ENCODE measurements around the gene YDJC.
"Not testable (repeated sequence)": the region's sequence is repeated elsewhere in the genome, so short reads cannot be mapped to it uniquely, and the experiment has no call there.

The YDJC gene

DNA sequence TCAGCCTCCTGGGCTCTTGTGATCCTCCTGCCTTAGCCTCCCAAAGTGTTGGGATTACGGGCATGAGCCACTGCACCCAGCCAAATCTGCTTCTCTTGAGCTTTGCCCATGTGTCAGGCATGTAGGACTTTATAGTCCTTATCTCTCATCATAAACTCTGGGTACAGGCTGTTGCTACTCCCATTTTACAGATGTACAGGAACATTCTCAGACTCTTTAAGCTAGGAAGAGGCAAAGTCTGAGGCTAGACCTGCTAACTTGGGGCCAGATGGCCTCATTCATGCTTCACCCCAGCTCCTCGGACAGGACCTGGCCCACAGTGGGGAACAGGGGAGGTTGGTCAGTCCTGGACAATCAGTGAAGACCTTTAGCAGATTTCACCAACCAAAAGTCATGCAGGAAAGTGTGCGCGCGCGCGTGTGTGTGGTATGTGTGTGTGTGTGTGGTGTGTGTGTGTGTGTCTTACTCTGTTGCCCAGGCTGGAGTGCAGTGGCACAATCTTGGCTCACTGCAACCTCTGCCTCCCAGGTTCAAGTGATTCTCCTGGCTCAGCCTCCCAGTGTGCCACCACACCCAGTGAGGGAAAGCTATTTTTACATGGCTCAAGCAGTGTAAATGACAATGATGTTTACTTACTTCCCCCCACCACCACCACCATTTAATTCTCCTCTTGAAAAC is 23.8 kb downstream of the YDJC start:
- DNase-seq (ENCODE audit: low read depth) = no peak

DNA sequence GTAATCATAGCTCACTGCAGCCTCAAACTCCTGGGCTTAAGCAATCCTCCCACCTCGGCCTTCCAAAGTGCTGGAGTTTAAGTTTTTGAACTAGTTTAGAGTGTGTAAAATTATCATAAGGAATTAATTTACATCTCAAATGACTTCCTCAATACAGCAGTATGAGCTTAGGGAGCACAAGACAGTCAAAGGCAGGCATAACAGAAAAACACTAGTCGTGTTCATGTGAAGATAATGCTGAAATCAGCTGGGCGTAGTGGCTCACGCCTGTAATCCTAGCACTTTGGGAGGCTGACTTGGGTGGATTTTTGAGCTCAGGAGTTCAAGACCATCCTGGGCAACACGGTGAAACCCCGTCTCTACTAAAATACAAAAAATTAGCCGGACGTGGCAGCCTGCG is 25.8 kb downstream of the YDJC start:
- DNase-seq (ENCODE audit: low read depth) = no peak

DNA sequence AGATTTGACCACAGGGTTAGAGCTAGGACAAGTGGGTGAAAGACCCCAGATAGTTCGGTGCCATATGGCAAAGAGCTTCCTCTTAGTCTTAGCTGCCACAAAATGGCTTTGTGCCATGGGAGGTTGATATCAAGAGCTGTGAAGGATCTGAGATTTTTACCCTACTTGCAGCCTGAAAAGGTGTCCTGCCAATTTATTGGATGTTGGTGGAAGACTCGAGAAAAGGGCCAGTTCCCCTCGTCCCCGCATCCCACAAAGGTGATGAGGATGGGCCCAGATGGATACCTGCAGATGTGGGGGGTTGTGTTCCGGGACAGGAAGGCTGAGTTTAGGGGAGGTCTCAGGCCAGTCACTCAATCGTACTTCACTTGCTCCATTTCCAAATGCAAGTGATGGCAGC is 27.2 kb downstream of the YDJC start:
- DNase-seq (ENCODE audit: low read depth) = no peak

DNA sequence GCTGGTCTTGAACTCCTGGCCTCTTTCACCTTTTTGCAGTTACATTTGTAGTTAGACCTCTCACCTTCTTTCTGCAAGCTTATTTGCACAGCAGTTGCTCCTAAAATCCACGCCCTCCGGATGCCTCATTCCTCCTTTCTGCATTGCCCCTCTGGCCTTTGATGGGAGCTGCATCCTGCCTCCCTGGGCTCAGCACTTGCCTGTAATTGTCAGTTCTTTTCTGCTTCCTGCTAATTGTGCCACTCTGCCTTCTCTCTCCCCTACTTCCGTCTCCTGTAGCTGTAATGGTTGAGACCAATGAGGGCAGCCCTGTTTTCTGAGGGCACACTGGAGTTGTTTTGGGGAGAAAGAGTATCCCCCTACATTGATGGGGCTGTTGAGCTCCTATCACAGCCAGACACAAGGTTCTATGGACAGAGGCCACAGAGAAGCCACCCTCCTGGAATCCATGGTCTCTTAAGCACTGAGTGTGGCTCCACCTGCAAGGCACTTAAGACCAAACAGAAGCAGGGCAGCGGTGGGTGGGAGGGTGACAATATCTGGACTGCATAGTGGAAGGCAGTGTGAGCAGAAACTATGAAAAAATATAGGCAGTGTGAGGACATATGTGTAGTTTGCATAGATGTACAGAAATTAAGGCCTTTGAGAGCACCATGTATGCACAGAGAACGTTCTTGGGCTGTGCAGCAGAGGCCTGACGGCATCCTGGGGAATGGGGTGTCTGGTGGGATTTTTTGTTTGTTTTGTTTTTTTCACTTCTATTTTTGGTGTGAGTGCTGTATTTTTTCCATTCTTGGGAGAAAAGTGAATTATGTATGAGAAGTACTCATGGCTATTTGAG is 30.5 kb downstream of the YDJC start:
- DNase-seq (ENCODE audit: low read depth) = no peak

DNA sequence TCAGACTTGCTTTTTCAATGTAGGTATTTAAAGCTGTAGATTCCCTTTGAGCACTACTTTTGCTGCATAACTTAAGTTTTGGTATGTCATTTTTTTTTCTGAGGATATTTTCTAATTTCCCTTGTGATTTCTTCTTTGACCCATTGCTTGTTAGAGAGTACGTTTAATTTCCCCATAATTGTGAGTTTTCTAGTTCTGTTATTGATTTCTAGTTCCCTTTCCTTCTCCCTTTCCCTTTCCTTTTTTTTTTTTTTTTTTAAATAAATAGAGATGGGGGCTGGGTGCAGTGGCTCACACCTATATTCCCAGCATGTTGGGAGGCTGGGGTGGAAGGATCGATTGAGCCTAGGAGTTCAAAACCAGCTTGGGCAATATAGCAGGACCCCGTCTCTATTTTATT is 31.5 kb downstream of the YDJC start:
- DNase-seq (ENCODE audit: low read depth) = no peak

DNA sequence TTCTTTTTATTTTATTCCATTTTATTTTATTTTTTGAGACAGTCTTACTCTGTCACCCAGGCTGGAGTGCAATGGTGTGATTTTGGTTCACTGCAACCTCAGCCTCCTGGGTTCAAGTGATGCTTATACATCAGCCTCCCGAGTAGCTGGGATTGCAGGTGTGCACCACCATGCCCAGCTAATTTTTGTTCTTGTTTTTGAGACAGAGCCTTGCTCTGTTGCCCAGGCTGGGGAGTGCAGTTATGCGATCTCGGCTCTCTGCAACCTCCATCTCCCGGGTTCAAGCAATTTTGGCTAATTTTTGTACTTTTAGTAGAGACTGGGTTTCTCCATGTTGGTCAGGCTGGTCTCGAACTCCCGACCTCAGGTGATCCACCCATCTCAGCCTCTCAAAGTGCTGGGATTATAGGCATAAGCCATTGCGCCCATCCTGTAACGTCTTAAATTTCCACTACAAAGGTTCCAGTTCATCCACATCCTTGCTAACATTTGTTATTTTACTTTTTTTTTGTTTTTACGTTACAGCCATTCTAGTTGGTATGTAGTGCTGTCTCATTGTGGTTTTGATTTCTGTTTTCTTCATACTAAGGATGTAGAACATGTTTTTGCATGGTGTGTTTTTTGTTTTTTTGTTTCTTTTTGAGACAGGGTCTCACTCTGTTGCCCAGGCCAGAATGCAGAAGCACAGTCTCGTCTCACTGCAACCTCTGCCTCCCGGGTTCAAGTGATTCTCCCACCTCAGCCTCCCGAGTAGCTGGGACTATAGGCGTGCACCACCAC is 33.3 kb downstream of the YDJC start:
- DNase-seq (ENCODE audit: low read depth) = not testable (repeated sequence)

DNA sequence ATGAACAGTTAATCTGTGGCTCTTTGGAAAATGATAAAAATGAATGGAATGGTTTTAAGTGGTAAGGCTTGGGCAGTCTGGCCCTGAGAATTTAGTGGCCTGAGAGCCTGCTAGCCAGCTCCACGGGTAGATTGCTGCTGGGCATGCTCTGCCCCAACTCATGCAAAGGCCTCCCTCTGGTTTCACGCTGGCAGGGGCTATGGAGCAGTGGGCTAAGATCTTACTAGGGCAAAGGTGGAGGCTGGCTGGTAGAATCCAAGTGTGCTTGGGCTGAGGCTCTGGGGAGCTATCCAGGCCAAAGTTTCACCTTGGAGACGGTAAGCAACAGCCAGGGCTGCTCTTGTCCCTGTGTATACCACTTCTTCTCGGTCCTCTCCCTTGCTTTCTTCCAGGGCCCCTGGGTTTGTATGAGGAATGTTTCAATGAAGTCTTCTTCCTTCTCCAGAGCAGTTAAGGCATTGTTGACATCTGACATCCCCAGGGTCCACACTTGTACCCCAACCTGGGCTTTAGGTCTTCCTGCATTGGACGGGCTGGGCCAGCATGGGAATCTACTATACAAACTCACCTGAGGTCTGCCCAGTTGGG is 34.9 kb downstream of the YDJC start:
- no peak for DNase-seq (ENCODE audit: low read depth)

DNA sequence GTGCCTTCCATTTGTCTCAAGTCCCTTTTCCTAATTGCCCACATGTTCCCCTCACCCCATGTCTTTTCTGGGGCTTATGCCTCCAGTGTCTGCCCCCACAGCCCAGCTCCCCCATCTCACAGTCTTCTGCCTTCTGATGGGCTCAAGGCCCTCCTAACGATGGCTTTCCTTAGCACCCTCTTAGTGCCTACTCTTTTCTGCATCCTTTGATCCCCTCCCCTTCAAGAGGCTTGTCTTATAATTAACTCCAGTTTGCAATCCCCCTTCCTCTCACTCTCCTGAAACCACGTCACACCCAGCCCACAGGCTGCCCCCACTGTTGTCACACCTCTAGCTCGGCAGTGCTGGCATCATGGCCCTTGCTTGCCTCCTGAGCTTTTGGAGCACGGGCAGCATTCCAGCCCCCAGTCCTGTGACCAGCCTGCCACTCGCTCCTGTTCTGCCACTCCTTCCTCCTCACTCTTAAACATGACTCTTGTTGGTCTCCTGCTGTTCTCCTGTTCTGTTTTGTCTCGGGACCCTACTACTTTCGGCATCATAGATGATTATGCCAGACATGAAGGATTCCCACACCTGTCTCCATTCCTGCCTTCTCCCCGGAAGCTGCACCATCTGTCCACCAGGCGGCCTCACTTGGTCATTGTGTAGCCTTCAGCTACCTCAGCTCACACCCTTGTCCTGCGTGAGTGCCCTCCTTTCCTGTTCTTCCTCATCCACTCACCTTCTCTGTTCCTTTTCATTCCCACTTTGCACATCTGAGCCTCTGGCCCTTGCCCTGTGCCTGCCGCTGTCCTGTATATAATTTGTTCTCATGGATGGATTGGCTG is 36.2 kb downstream of the YDJC start:
- no peak for DNase-seq (ENCODE audit: low read depth)

DNA sequence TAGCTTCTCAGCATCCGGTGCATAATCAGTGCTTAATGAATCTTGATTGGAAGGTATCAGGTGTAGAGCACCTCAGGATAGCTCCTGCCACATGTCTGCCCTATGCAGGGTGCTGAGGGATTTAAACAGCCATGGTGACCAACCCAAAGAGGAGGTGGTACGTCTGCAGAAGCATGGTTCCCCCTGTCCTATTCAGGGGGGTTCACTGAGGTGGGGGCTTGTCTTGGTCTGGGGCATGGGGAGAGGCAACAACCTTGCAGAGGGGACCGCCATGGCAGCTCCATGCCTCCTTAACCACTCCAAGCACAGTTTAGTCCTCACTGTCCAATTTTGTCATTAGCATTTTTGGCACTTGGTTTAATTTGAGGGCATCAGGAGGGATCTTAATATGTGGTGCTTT is 37.4 kb downstream of the YDJC start:
- DNase-seq (ENCODE audit: low read depth) = no peak

DNA sequence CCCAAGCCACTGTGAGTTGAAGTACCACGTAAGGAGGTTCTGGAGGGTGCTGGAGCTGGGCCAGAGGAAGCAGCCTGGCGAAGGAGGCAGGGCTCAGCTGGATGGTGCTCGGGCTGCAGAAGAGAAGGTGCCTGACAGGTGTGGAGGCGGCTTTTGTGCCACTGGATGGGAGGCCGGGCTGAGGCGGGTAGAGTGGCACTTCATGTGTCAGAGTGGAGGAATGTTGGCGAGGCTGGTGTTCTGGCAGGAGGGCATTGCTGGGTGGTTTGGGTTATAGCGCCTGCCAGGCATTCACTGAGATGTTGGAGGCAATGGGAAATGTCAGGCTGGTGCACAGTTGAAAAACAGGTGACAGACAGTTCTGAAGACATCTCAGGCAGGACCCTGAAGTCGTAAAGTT is 38.1 kb downstream of the YDJC start:
- DNase-seq (ENCODE audit: low read depth) = no peak

DNA sequence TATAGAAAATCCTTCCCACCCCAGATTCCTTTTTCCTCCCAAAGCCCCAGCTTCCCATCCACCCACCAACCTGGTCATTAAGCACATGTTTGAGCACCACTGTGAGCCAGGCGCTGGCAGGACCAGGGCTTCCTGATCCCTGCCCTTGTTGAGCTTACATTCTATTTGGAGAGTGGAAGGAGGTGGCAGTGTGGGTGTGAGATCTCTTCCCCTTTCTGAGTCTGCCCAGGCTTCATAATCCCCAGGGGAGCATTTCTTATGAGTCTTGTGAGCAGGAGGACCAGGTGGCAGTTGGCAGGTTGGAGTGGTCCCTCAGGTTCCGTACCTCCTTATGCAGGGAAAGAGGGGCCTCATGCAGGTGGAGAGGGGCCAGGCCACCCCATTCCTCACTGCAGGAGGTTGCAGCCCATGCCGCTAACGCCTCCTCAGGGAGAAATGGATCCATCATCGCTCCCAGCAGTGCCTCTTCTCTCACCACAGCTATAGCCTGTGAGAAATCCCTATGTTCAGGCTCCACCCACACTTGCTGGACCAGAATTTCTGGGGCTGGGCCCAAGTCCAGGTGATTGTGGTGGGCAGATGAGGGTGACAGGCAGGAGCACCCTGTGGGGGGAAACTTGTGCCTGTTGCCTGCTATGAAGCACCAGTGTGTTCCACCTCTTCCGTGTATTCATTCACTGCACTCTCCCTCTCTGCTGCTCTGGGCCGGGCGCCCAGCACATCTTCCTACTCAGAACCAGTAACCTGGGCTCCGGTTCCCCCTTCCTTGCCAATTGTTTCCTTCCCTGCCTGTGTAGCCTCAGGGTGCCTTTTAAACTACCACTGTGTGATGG is 38.8 kb downstream of the YDJC start:
- no peak for DNase-seq (ENCODE audit: low read depth)

DNA sequence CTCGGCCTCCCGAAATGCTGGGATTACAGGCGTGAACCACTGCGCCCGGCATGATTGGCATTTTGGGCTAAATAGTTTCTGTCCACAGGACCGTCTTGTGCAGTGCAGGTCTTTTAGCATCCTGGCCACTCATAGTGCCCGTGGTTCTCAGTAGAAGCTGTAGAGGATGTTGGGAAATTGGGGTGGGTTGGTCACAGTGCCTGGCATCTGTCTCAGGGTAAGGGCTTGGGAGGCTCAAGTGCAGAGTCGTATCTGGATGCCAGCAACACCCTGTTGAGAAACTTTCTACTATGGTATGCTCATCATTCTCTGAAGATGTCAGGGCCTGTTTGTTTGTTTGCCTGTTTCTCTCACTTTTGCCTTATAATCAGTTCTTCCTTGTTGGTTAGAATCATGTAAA is 40.4 kb downstream of the YDJC start:
- no peak for DNase-seq (ENCODE audit: low read depth)

DNA sequence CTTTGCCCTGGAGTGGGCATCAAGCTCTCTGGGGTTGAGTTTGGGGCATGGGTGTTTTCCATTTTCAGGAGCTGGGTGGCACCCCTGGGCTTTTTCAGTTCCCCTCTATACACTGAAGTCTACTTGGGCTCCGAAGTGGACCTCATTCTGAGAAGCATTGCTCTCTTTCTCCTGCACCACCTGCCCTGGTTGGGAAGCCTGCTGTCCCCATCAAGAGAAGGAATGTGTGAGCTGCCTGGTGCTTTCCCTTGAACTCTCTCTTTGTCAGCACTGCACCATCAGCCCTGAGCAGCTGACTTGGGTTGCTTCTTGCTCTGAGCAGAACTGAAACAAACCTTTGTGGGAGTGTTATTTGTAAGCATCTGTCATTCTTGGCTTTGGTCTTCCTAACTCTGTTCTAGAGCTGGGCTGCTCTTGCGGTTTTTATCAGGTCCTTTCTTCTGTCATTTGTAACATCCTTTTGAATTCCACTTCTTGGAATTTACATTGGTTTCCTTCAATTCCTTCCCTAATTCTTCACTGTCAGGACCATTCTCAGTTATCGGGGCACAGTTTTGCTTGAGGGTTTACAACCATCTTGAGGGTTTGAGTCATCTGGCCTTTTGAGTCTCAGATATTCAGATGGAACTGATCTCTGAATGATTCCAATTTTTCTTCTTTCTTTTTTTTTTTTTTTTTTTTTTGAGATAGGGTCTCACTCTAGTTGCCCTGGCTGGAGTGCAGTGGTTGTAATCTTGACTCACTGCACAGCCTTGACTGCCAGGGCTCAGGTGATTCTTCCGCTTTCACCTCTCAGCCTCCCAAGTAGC is 41.8 kb downstream of the YDJC start:
- DNase-seq (ENCODE audit: low read depth) = no peak

DNA sequence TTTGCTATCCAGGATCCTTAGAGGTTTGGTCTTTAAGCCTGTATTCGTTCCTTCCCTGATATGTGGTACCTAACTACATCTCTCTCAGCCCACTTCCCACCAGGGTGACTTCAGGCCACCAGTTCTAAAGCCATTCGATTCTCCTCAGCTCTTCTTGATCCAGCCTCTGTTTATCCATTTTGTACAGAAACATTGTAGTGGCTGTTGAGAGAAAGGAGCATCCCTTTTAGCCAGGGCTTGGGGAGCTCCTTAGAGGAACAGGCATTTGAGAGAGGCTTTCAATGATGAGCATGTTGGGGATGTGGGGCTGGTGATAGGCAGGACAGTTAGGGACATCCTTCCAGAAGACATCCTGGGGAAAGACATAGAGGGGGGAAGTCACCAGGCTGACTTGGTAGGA is 44.4 kb downstream of the YDJC start:
- DNase-seq (ENCODE audit: low read depth) = no peak

DNA sequence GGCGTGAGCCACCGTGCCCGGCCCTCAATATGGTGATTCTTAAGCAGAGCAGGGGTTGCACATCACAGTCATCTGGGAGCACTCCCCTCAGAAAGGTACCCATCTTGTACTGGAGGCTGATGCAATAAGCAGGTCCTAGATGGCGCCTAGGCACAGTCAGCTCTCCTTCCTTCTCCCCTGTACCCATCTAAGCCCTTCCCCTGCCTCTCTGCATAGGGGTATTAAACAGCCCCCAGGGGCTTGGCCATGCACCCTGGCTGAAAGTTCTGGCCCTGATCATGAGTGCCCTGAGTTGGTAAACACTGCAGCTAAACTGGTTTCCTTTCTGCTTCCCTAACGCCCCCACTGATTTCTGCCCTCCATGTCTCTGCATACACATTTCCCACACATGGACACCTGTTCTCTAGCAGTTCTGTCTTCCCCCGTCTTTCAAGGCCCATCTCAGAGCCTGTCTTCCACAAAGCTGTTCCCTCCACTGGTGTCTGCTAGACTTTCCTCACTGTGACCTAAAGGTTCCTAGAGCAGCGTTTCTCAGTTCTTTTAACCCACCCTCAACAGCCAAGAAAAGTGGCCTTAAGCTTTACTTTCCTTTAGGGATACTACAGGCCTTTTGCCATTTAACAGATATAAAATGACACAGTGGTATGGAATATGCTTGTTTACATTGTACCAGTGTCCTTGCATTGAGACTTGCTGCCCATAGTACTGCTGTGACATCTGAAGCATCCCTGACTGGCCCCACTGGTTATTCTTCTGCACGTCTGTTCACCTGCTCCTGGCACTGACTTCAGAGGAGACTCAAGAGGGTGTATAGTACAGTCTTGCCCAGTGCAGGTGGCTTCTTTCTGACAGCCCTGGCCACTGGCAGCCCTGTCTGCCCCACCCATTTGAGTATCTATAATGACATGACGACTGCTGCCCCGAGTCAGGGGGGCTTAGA is 46.8 kb downstream of the YDJC start:
- no peak for DNase-seq (ENCODE audit: low read depth)

DNA sequence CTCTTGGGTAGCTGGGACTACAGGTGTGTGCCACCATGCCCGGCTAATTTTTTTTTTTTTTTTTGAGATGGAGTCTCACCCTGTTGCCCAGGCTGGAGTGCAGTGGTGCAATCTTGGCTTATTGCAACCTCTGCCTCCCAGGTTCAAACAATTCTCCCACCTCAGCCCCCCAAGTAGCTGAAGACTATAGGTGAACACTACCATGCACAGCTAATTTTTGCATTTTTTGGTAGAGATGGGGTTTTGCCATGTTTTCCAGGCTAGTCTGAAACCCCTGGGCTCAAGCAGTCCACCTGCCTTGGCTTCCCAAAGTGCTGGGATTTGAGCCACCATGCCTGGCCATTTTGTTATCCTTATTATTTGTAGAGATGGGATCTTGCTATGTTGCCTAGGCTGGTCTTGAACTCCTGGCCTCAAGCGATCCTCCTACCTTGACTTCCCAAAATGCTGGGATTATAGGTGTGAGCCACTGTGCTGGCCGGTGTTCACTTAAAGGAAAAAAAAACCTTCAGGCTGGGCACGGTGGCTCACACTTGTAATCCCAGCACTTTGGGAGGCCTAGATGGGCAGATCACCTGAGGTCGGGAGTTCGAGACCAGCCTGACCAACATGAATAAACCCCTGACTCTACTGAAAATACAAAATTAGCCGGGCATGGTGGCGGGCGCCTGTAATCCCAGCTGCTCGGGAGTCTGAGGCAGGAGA is 48.7 kb downstream of the YDJC start:
- not testable (repeated sequence) for DNase-seq (ENCODE audit: low read depth)

DNA sequence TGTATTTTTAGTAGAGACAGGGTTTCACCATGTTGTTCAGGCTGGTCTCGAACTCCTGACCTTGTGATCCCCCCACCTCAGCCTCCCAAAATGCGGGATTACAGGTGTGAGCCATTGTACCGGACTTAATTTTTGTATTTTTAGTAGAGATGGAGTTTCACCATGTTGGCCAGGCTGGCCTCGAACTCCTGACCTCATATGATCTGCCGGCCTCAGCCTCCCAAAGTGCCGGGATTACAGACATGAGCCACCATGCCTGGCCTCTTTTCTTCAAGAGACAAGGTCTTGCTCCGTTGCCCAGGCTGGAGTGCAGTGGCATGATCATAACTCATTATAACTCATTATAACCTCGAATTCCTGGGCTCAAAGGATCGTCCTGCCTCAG is 49.2 kb downstream of the YDJC start:
- not testable (repeated sequence) for DNase-seq (ENCODE audit: low read depth)

DNA sequence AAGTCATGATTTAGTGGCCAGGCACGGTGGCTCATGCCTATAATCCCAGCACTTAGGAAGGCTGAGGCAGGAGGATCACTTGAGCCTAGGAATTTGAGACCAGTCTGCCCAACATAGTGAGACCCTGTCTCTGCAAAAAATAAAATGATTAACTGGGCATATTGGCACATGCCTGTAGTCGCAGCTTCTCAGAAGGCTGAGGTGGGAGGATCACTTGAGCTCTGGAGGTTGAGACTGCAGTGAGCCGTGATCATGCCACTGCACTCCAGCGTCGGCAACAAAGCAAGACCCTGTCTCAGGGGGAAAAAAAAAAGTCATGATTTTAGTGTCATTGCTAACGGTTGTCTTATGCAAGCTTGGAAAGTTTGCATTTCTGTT is 50.4 kb downstream of the YDJC start:
- DNase-seq (ENCODE audit: low read depth) = no peak

All from HS-27A (cell line).